Measurements from ENCODE around the gene TMPRSS9.
A peak's percentile ranks its signal among the peaks of the same experiment; 100 is the strongest.
"Not testable (repeated sequence)": the region's sequence is repeated elsewhere in the genome, so short reads cannot be mapped to it uniquely, and the experiment has no call there.

The TMPRSS9 gene

DNA sequence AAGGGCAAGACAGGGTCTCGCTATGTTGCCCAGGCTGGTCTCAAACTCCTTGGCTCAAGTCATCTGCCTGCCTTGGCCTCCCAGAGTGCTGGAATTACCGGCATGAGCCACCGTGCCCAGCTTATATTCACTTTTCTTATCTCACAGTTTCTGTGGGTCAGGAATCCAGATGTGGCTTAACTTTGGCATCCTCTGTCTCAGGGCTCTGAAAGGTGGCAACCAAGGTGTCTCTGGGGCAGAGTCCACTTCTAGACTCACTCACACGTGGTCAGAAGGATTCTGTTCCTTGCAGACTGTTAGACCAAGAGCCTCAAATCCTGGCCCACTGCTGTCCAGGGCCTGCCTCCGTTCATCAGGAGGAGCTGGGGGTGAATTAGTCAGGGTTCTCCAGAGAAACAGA is 104.3 kb downstream of the TMPRSS9 start:
- DNase-seq, result no peak

- no peak for DNase-seq
These were observed 108.5 kb downstream of the TMPRSS9 start for GRCh38 chr19:2468596-2468995.

- peak; percentile 69 for DNase-seq
These were observed 109.2 kb downstream of the TMPRSS9 start for GRCh38 chr19:2469102-2469914.

DNA sequence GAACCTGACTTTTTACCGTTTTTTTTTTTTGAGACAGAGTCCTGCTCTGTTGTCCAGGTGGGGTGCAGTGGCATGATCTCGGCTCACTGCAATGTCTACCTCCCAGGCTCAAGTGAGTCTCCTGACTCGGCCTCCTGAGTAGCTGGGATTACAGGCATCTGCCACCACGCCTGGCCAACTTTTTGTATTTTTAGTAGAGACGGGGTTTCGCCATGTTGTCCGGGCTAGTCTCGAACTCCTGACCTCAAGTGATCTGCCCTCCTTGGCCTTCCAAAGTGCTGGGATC is 109.8 kb downstream of the TMPRSS9 start:
- DNase-seq, result not testable (repeated sequence)

DNA sequence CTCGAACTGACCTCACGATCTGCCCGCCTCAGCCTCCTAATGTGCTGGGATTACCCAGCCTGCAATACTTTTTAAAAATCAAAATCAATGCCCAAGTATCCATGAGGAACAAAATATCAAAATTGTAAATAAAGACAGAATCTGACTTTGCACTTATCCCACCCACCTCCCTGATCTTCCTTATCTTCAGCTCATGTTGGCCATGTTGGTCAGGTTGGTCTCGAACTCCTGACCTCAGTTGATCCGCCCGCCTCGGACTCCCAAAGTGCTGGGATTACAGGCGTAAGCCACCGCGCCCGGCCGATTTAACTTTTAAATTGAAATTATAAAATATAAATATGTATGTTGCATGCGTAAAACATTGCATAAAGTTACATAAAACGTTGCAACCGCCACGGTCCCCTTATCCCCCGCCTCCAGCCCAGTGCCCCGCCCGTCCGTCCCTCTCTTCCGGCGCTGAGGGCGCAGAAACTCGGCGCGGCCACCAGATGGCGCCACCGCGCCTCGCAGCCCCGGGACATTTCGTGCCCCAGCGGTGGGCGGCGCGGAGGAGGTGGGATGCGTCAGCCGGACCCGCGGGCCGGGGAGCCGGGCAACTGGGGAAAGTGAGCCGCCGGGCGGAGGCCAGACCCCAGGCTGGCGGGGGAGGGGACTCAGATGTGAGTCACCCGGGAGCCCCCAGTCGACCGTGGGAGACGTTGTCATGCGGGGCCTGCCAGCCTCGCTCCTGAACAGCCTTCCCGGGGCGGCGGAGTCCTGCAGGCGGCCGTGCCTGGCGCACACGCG is 114.4 kb downstream of the TMPRSS9 start:
- DNase-seq, result peak; percentile 92

- peak; percentile 84 for DNase-seq
These were observed 115.1 kb downstream of the TMPRSS9 start for GRCh38 chr19:2475018-2475701.
